ENCODE measurements around the gene BBS9. TPM values are rescaled to one million over a fixed set of nuclear protein-coding genes. Genes with fewer than 3 reads are reported as not detected.
"Not testable (repeated sequence)": the region's sequence is repeated elsewhere in the genome, so short reads cannot be mapped to it uniquely, and the experiment has no call there.

Gene BBS9
- total and polyA plus RNA-seq, 7 donors = 2.4 to 36.6 (median 30.5) TPM

DNA sequence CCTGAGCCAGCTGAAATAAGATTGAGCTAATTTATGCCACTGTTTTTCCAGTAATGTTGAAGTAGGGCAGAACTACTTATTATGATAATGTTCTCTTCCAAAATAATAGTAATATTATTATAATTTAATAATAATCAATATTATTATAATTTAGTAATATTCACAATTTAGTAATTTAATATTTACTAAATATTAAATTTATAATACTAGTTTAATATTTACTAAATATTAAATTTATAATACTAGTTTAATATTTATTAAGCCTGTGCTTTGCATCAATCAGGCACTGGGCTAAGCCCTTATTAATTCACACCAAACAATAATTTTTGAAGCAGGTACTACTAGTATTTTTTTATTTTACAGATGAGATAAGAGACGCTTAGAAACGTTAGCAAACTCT, 170.1 kb downstream of the BBS9 start:
- Histone ChIP-seq H3K27me3 (no peaks in the 10 kb centered on the region), H3K9me3 (peaks cover 0 to 6% (median 2%) of the 10 kb centered on the region in 4 donors), H3K36me3 (peaks cover 0 to 6% (median 0%) of the 10 kb centered on the region in 4 donors), H3K27ac (no peak overlapping the region), H3K4me1 (no peaks in the 10 kb centered on the region), H3K4me3 (no peak overlapping the region)
- DNase-seq = no peak
- WGBS, 2 donors = 88 to 92% methylated on average over 2 of the region's 2 CpGs
- TF ChIP-seq POLR2AphosphoS5 (IDR thresholded peaks at IDR 0.05) (no peak), POLR2A (IDR thresholded peaks at IDR 0.05) (no peak), EP300 (IDR thresholded peaks at IDR 0.05) (no peak)
- TF ChIP-seq, protein P1, sequence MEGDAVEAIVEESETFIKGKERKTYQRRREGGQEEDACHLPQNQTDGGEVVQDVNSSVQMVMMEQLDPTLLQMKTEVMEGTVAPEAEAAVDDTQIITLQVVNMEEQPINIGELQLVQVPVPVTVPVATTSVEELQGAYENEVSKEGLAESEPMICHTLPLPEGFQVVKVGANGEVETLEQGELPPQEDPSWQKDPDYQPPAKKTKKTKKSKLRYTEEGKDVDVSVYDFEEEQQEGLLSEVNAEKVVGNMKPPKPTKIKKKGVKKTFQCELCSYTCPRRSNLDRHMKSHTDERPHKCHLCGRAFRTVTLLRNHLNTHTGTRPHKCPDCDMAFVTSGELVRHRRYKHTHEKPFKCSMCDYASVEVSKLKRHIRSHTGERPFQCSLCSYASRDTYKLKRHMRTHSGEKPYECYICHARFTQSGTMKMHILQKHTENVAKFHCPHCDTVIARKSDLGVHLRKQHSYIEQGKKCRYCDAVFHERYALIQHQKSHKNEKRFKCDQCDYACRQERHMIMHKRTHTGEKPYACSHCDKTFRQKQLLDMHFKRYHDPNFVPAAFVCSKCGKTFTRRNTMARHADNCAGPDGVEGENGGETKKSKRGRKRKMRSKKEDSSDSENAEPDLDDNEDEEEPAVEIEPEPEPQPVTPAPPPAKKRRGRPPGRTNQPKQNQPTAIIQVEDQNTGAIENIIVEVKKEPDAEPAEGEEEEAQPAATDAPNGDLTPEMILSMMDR (IDR thresholded peaks at IDR 0.05) = no peak
- intact Hi-C loops (cut with DNase I) = no loop called here

DNA sequence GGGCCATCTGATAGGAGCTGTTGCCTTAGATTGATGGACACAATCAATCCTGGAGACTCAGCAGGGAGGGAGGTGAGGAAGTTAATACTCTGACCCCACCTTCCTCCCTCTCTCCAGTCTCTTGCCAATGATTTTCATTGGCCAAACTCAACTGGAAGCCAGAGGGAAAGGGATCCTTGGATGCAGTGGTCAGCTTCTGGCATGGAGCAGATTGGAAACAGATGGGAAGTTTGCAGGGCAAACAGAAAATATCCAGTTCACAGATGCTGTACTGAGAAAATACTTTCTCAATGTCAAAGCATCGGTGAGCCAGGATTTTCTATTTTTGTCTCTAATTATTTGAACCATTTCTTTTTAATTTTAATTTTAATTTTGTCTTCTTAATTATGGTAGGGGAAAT, 170.8 kb downstream of the BBS9 start:
- DNase-seq = no peak
- TF ChIP-seq, protein P1 (IDR thresholded peaks at IDR 0.05) = no peak
- H3K4me3 ChIP-seq = no peak overlapping the region
- peaks cover 0 to 6% (median 2%) of the 10 kb centered on the region in 4 donors for H3K9me3 ChIP-seq
- H3K4me1 ChIP-seq = no peaks in the 10 kb centered on the region
- peaks cover 0 to 6% (median 0%) of the 10 kb centered on the region in 4 donors for H3K36me3 ChIP-seq
- H3K27ac ChIP-seq = no peak overlapping the region
- 97% methylated on average over 1 of the region's 1 CpG for WGBS, 2 donors
- intact Hi-C loops (cut with DNase I) = no loop called here
- H3K27me3 ChIP-seq = no peaks in the 10 kb centered on the region

DNA sequence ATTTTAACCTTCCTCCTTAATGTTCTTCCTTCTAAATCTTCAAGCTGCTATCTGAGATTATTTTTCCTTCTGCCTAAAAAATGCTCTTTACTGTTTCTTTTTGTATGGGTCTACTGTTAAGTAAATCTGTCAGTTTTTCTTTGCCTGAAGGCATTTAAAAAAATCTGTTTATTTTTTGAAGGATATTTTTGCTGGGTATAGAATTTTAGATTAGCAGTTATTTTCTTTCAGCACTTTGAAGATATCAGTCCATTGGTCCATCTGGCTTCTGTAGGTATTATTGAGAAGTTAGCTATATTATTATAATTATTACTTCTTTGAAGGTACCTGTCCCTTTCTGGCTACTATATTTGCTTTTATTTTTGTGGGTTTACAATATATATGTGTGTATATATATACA, 171.4 kb downstream of the BBS9 start:
- H3K36me3 ChIP-seq = peaks cover 0 to 6% (median 0%) of the 10 kb centered on the region in 4 donors
- H3K27ac ChIP-seq = no peak overlapping the region
- H3K4me3 ChIP-seq = no peak overlapping the region
- no peaks in the 10 kb centered on the region for H3K4me1 ChIP-seq
- TF ChIP-seq, protein P1 (IDR thresholded peaks at IDR 0.05) = no peak
- no peak for TF ChIP-seq POLR2AphosphoS5 (IDR thresholded peaks at IDR 0.05)
- no peak for TF ChIP-seq EP300 (IDR thresholded peaks at IDR 0.05)
- TF ChIP-seq POLR2A (IDR thresholded peaks at IDR 0.05) = no peak
- no peak for DNase-seq
- H3K9me3 ChIP-seq = peaks cover 0 to 6% (median 2%) of the 10 kb centered on the region in 4 donors
- H3K27me3 ChIP-seq = no peaks in the 10 kb centered on the region
- intact Hi-C loops (cut with DNase I) = no loop called here

DNA sequence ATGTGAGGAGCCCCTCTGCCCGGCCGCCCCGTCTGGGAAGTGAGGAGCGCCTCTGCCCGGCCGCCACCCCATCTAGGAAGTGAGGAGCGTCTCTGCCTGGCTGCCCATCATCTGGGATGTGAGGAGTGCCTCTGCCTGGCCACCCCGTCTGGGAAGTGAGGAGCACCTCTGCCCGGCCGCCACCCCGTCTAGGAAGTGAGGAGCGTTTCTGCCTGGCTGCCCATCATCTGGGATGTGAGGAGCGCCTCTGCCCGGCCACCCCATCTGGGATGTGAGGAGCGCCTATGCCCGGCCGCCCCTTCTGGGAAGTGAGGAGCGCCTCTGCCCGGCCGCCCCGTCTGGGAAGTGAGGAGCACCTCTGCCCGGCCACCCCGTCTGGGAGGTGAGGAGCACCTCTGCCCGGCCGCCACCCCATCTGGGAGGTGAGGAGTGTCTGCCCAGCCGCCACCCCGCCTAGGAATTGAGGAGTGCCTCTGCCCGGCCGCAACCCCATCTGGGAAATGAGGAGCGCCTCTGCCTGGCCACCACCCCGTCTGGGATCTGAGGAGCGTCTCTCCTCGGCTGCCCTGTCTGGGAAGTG, 174.7 kb downstream of the BBS9 start:
- H3K4me1 ChIP-seq; H3K27me3 ChIP-seq; H3K27ac ChIP-seq; H3K4me3 ChIP-seq; H3K9me3 ChIP-seq; H3K36me3 ChIP-seq; intact Hi-C loops (cut with DNase I): not testable (repeated sequence)
- WGBS, 2 donors = 95 to 96% methylated on average over 33 of the region's 33 CpGs
- DNase-seq = peak; percentile 58

DNA sequence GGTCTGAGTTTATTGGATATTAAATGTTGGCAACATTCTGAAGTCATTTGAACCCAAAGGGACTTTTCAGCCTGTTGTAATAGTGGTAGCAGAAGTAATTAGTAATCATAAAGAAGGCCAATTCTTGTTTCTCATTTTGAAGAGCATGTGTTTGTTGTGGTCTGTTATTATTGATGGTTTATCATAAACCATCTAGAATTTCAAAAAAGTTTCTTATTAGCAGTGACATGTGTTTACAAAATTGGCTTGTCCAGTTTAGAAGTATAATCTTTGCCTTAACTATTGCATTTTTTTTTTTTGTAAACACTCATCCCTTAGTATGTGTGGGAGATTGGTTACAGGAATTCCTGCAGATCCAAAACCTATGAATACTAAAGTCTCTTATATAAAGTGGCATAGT, 177.8 kb downstream of the BBS9 start:
- Histone ChIP-seq H3K27ac (no peak overlapping the region), H3K27me3 (no peaks in the 10 kb centered on the region), H3K4me1 (no peaks in the 10 kb centered on the region), H3K4me3 (no peak overlapping the region), H3K36me3 (peaks cover 0 to 6% (median 0%) of the 10 kb centered on the region in 4 donors), H3K9me3 (no peaks in the 10 kb centered on the region)
- no peak for DNase-seq
- intact Hi-C loops (cut with DNase I) = no loop called here
- TF ChIP-seq POLR2AphosphoS5 (IDR thresholded peaks at IDR 0.05) = no peak
- TF ChIP-seq, protein P1 (IDR thresholded peaks at IDR 0.05) = no peak
- no peak for TF ChIP-seq EP300 (IDR thresholded peaks at IDR 0.05)
- TF ChIP-seq POLR2A (IDR thresholded peaks at IDR 0.05) = no peak
